ENCODE results near the gene CCDC144A.
"Not testable (repeated sequence)": the region's sequence is repeated elsewhere in the genome, so short reads cannot be mapped to it uniquely, and the experiment has no call there.

CCDC144A gene

DNA sequence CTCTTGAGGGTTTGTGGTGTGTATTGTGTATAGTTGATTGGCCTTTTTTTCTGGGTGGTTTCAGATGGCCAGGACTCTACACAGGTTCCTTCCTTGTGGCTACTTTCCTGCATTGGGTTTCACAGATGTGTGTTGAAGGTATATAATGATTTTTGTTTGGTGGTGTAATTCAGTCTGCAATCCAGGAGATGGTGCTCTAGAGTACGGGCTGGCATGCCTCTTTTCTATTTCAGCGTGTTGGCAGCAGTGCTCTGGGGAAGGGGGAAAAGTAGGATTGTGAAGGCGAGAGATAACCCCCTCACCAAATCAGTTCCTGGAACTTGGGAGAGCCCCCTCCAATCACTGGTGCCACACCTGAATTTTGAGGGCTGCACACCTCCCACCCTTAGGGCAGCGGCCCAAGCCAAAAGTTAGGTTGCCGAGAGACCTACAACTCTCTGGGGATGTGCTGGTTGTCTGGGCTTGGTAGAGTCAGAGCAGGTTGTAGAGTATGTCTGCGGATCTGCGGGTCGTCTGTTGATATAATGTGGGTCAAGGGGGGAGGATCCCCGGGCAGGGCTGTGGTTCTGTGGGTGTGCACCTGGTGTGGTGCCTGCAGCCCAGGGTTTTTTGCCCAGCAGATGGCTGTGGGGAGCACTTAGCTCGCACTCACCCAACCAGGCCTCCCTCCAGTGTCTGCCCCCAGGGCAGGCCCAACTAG lies 61.3 kb downstream of the CCDC144A start:
- DNase-seq (ENCODE audit: low read depth in 2 of 2): not testable (repeated sequence)

GRCh38 chr17:16751924-16752287 lies 61.9 kb downstream of the CCDC144A start:
- DNase-seq (ENCODE audit: low read depth in 2 of 2): not testable (repeated sequence)

DNA sequence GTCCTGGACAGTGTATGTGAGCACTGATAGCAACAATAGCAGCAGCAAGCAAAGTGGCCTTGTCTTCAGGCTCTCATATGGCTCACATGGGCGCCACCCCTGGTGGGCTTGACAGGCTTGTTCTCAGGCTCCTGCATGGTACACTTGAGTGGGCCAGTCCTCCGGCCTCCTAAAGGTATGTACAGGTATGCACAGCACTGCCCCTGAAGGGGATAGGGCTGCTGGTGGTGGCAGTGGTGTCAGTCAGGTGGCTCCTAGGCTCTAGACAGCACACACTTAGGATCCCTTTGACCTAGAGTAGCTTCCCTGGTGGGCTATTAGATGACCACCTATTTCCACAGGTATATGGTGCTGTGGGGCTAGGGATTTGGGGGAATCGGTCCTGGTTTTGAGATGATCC lies 67.5 kb downstream of the CCDC144A start:
- not testable (repeated sequence) for DNase-seq (ENCODE audit: low read depth in 2 of 2)

GRCh38 chr17:16758177-16758576 lies 68.1 kb downstream of the CCDC144A start:
- not testable (repeated sequence) for DNase-seq (ENCODE audit: low read depth in 2 of 2)

GRCh38 chr17:16768290-16769175 lies 78.5 kb downstream of the CCDC144A start:
- not testable (repeated sequence) for DNase-seq (ENCODE audit: low read depth in 2 of 2)

DNA sequence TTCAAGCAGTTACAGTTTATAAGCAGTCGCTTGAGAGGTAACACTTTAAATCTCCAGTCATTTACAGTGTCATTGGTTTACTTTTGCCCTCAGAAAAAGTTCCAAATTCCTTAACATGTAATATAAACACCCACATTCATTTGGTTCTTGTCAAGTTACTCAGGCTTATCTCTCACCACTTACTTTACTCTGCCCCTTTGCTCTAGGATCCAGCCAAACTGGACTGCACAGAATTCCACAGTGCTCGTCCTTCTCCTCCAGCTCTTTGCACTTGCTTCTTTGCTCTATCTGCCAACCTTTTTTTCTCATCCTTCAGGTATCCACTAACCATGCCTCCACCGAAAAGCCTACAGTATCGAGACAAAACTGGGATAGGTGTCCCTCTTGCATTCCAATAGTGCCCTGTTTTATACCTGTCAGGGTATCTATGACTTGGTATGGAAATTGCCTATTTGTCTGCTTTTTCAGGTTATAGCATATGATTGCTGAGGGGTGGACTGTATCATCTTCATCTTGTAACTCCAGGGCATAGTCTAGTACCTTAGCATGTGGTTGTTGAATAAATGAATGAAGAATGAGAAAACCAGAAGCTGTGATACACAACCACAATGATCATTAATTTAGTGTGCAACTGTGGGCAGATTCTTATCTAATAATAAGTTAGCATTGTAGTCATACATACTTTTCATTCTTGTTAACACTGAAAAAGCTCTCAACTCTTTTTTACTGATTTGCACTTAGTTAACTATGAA lies 82.5 kb downstream of the CCDC144A start:
- DNase-seq (ENCODE audit: low read depth in 2 of 2): not testable (repeated sequence)

GRCh38 chr17:16773146-16773522 lies 83.1 kb downstream of the CCDC144A start:
- DNase-seq (ENCODE audit: low read depth in 2 of 2): not testable (repeated sequence)

GRCh38 chr17:16787851-16788250 lies 97.8 kb downstream of the CCDC144A start:
- not testable (repeated sequence) for DNase-seq (ENCODE audit: low read depth in 2 of 2)

GRCh38 chr17:16788889-16789536 lies 99.0 kb downstream of the CCDC144A start:
- not testable (repeated sequence) for DNase-seq (ENCODE audit: low read depth in 2 of 2)

- DNase-seq (ENCODE audit: low read depth in 2 of 2): not testable (repeated sequence)
Observed at GRCh38 chr17:16789622-16790021, 99.6 kb downstream of the CCDC144A start.

DNA sequence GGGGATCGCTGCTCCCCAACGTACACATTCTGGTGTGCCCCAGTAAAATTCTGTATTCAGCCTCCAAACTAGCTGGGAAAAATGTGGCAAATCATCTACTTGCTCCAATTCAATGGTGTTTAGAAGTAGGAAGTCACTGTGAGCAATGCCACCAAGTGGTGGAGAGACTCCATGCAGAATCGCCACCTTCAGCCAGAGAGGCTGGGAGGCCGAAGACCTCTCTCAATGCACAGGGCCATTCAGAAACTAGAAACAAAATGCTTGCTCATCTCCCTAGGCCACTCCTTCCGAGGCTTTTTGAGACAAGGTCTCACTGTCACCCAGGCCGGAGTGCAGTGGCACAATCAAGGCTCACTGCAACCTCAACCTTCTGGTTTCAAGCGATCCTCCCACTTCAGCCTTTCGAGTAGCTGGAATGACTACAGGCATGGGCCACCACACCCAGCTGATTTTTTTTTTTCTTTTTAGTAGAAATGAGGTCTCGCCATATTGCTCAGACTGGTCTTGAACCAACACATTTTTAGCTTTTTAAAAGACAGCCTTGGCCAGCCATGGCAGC lies 100.4 kb downstream of the CCDC144A start:
- DNase-seq (ENCODE audit: low read depth in 2 of 2): not testable (repeated sequence)

GRCh38 chr17:16794215-16794614 lies 104.2 kb downstream of the CCDC144A start:
- DNase-seq (ENCODE audit: low read depth in 2 of 2): not testable (repeated sequence)

DNA sequence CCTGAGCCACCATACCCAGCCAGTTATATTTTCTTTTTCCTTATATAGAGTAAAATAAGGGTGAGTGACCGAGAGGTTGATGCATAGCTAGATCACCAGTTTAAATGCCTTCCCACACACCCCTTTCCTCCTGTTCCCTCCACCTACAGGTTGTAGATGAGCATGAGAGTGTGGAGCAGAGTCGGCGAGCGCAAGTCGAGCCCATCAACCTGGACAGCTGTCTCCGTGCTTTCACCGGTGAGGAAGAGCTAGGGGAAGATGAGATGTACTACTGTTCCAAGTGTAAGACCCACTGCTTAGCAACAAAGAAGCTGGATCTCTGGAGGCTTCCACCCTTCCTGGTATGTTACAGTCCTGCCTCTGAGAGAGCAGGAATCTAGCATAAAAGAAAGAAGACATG lies 105.9 kb downstream of the CCDC144A start:
- not testable (repeated sequence) for DNase-seq (ENCODE audit: low read depth in 2 of 2)

- not testable (repeated sequence) for DNase-seq (ENCODE audit: low read depth in 2 of 2)
Observed at GRCh38 chr17:16804851-16805250, 114.8 kb downstream of the CCDC144A start.

DNA sequence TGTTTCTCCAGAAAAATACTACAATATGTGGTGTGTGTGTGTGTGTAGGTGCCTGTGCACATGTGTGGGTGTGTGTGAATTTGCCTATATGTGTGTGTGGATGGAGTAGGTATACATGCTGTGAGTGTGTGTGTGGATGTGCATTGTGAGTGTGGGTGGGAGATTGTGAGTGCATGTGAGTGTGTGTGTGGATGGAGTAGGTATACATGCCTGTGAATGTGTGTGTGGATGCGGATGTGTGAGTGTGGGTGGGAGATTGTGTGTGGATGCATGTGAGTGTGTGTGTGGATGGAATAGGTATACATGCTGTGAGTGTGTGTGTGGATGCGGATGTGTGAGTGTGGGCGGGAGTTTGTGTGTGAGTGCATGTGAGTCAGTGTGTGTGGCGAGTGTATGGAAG lies 116.6 kb downstream of the CCDC144A start:
- DNase-seq (ENCODE audit: low read depth in 2 of 2): not testable (repeated sequence)

DNA sequence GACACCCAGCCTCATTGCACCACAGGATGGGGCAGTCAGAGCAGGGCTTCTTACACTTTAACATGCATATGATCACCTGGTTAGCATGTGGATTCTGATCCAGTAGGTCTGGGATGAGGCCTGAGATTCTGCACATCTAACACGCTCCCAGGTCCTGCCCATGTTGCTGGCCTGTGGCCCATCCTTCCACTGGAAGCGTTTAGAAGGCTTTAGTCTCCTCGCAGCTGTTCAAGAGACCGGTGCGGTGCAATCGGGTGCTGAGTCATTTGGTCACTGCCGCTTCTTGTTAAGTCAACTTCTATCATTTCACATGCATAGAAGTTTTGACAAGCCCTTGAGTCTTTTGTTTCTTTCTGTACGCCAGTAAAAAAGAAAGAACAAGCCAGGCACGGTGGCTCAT lies 117.6 kb downstream of the CCDC144A start:
- DNase-seq (ENCODE audit: low read depth in 2 of 2): not testable (repeated sequence)

DNA sequence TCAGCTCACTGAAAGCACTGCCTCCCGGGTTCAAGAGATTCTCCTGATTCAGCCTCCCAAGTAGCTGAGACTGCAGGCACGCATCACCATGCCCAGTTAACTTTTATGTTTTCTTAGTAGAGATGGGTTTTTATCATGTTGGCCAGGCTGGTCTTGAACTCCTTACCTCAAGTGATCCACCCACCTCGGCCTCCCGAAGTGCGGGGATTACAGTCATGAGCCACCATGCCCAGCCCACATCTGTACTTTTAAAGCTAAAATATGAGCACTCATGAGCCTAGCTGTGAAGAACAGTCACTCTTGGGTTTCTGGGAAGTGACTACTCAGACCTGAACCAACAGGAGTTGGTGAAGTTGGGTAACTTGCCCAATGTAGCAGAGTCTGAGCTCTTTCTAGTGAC lies 120.2 kb downstream of the CCDC144A start:
- DNase-seq (ENCODE audit: low read depth in 2 of 2): not testable (repeated sequence)

- DNase-seq (ENCODE audit: low read depth in 2 of 2): not testable (repeated sequence)
Observed at GRCh38 chr17:16812126-16812525, 122.1 kb downstream of the CCDC144A start.

GRCh38 chr17:16814439-16814838 lies 124.4 kb downstream of the CCDC144A start:
- DNase-seq (ENCODE audit: low read depth in 2 of 2): no peak

- no peak for DNase-seq (ENCODE audit: low read depth in 2 of 2)
Observed at GRCh38 chr17:16817201-16817600, 127.2 kb downstream of the CCDC144A start.

DNA sequence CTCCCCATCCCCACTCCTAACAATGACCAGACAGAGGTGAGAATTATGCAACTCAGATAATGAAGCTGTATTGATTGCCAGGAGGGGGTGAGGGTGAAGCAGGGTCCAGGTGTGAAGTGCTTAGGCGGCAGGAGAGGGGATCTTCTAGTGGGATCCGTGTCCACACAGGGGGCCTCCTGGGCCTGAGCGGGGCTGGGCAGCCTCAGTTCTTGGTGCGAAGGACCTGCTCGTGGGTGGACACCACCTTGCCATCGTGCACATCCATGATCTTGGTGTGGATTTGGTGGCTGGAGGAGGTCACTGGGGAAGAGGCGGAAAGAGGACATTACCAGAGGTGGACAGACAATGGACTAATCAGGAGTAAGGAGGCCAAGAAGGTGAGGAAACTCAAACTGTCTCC lies 127.9 kb downstream of the CCDC144A start:
- not testable (repeated sequence) for DNase-seq (ENCODE audit: low read depth in 2 of 2)

Data from activated CD4-positive, alpha-beta T cell treated with anti-CD3 and anti-CD28 coated beads for 24 hours (primary cell).